ENCODE results near the gene TBX20. TPM values are rescaled to one million over a fixed set of nuclear protein-coding genes. Genes with fewer than 3 reads are reported as not detected.

The TBX20 gene
- total and polyA plus RNA-seq, 4 donors = 0.21 to 0.89 (median 0.59) TPM

DNA sequence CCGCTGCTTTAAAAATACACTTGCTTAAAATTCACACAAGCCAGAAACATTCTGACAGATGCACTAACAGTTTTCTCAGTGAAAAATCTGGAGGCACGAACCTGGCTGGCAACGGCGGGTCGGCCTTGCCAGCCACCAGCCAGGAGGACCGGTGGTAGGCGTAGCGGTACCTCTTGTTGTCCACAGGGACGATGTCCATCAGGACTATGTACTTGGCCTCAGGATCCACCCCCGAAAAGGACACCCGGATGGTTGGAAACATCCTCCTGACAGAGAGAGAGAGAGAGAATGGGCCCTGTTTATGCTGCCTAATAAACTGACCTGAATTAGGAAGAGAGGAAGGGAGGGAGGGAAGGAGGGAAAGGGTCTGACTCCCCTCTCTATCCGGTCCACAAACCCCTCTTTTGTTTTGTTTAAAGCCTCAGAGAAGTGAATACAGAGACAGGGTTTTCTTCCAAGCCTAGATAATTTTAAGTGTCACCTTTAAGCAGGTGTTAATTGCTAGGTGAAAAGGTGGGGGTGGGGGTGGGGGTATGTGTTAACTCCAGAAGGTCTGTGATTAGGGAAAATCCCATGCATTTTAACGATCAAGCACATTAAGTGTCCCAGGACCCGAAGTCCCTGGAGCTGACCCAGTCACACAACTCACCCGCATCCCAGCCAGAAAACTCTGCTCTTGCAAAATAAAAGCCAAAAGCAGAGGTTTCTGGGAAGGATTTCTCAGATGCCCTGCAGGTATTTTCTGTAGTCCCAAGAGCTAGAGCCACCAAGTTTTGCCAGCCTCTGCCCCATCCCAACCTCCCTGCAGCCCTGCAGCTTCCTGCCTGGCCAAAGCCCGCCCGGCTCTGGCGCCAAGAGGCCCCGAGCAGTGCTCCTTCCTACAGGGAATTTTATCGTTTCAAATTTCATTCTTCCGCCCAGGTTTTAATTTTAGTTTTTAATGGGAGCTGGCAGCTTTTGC lies 5.0 kb downstream of the TBX20 start:
- Histone ChIP-seq H3K9ac (ENCODE audit: low read depth in 1 of 2, low read length in 2 of 2) (no peak overlapping the region), H3K4me1 (ENCODE audit: control insufficient read depth in 4 of 4, insufficient read depth in 4 of 4, low read length in 3 of 4) (peaks cover 3 to 7% (median 5%) of the 10 kb centered on the region in 4 donors), H3K4me3 (ENCODE audit: low read depth in 1 of 3, low read length in 3 of 3) (no peak overlapping the region), H3K9me3 (ENCODE audit: control insufficient read depth in 4 of 4, low read length in 3 of 4) (no peaks in the 10 kb centered on the region), H3K36me3 (ENCODE audit: control insufficient read depth in 4 of 4, insufficient read depth in 3 of 4, low read depth in 1 of 4, low read length in 3 of 4) (no peaks in the 10 kb centered on the region), H3K27ac (ENCODE audit: low read depth in 1 of 2, low read length in 2 of 2) (no peak overlapping the region), H3K27me3 (ENCODE audit: control insufficient read depth in 4 of 4, insufficient read depth in 4 of 4, low read length in 3 of 4) (peaks cover 0 to 22% (median 12%) of the 10 kb centered on the region in 4 donors)
- TF ChIP-seq RAD21 (IDR thresholded peaks at IDR 0.05) (no peak), GABPA (IDR thresholded peaks at IDR 0.05 in 1 of 2, conservative IDR thresholded peaks at IDR 0.05 in 1 of 2) (no peak), TAF1 (conservative IDR thresholded peaks at IDR 0.05) (no peak), JUND (IDR thresholded peaks at IDR 0.05) (no peak), YY1 (IDR thresholded peaks at IDR 0.05) (no peak), RXRA (IDR thresholded peaks at IDR 0.05) (no peak), HNF4G (IDR thresholded peaks at IDR 0.05) (no peak)
- TF ChIP-seq, protein P1, sequence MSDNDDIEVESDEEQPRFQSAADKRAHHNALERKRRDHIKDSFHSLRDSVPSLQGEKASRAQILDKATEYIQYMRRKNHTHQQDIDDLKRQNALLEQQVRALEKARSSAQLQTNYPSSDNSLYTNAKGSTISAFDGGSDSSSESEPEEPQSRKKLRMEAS (IDR thresholded peaks at IDR 0.05) = no peak
- 15% methylated on average over 21 of the region's 21 CpGs for WGBS
- DNase-seq (ENCODE audit: low spot score) = no peak

DNA sequence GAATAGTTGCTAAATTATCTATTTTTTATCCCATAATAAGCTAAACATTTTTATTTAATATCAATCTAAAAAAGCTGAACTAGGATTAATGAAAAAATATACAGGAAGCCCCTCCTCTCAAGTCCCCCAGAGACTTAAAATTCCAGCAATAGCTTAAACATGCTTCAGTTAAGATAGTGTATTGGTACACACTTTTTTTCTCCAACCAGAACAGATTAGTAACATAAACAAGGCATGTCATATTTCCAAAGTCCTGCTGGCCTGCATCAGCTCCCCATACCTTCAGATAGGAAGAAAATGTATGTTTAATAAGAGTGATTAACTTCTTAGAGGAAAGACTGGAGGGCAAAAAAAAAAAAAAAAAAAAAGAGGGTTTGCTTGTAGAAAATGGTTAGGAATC lies 7.1 kb downstream of the TBX20 start:
- no peaks in the 10 kb centered on the region for H3K36me3 ChIP-seq (ENCODE audit: control insufficient read depth in 4 of 4, insufficient read depth in 3 of 4, low read depth in 1 of 4, low read length in 3 of 4)
- H3K27me3 ChIP-seq (ENCODE audit: control insufficient read depth in 4 of 4, insufficient read depth in 4 of 4, low read length in 3 of 4) = peaks cover 0 to 17% (median 11%) of the 10 kb centered on the region in 4 donors
- H3K4me1 ChIP-seq (ENCODE audit: control insufficient read depth in 4 of 4, insufficient read depth in 4 of 4, low read length in 3 of 4) = peaks cover 0 to 2% (median 0%) of the 10 kb centered on the region in 4 donors
- no peak overlapping the region for H3K4me3 ChIP-seq (ENCODE audit: low read depth in 1 of 3, low read length in 3 of 3)
- no peak for DNase-seq (ENCODE audit: low spot score)
- TF ChIP-seq JUND (IDR thresholded peaks at IDR 0.05) = no peak
- TF ChIP-seq RAD21 (IDR thresholded peaks at IDR 0.05) = no peak
- TF ChIP-seq ZBTB33 (IDR thresholded peaks at IDR 0.05) = no peak
- TF ChIP-seq RXRA (IDR thresholded peaks at IDR 0.05) = no peak
- no peak overlapping the region for H3K9ac ChIP-seq (ENCODE audit: low read depth in 1 of 2, low read length in 2 of 2)
- H3K27ac ChIP-seq (ENCODE audit: low read depth in 1 of 2, low read length in 2 of 2) = no peak overlapping the region
- no peaks in the 10 kb centered on the region for H3K9me3 ChIP-seq (ENCODE audit: control insufficient read depth in 4 of 4, low read length in 3 of 4)

DNA sequence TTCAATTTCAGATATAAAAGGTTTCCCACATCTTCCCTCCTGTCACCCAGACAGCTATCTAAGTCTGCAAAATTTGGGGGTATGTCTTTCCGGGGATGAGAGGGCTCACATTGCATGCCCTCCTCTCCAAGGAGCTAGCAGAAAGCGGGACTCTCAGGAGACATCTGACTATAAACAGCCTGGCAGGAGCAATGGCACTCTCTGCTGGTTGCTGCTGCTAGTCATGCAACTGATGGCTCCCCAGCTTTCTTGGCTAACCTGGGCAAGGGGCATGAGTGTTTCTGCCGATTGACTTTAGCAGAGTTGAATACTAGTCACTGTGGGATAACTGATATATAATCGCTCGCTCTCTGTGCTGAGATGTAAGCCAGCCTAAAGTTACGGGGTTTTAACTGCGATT lies 12.0 kb downstream of the TBX20 start:
- Histone ChIP-seq H3K36me3 (ENCODE audit: control insufficient read depth in 4 of 4, insufficient read depth in 3 of 4, low read depth in 1 of 4, low read length in 3 of 4) (no peaks in the 10 kb centered on the region), H3K27ac (ENCODE audit: low read depth in 1 of 2, low read length in 2 of 2) (no peak overlapping the region), H3K4me3 (ENCODE audit: low read depth in 1 of 3, low read length in 3 of 3) (no peak overlapping the region), H3K9ac (ENCODE audit: low read depth in 1 of 2, low read length in 2 of 2) (no peak overlapping the region), H3K9me3 (ENCODE audit: control insufficient read depth in 4 of 4, low read length in 3 of 4) (no peaks in the 10 kb centered on the region), H3K4me1 (ENCODE audit: control insufficient read depth in 4 of 4, insufficient read depth in 4 of 4, low read length in 3 of 4) (no peaks in the 10 kb centered on the region), H3K27me3 (ENCODE audit: control insufficient read depth in 4 of 4, insufficient read depth in 4 of 4, low read length in 3 of 4) (peaks cover 0 to 6% (median 4%) of the 10 kb centered on the region in 4 donors)
- no peak for DNase-seq (ENCODE audit: low spot score)
- TF ChIP-seq SP1 (IDR thresholded peaks at IDR 0.05) (no peak), GABPA (IDR thresholded peaks at IDR 0.05 in 1 of 2, conservative IDR thresholded peaks at IDR 0.05 in 1 of 2) (no peak), HNF4A (conservative IDR thresholded peaks at IDR 0.05) (no peak), FOXA2 (IDR thresholded peaks at IDR 0.05) (no peak), REST (IDR thresholded peaks at IDR 0.05) (no peak), RXRA (IDR thresholded peaks at IDR 0.05) (no peak), JUND (IDR thresholded peaks at IDR 0.05) (no peak)
- WGBS = 84% methylated on average over 7 of the region's 7 CpGs

Data from liver (tissue), 9 donors.